Body of pancreas (tissue), 4 donors: ENCODE measurements around the gene UBE2Q1.

ENCODE experiments used
- CTCF ChIP-seq, 7 experiments: fragments of 450-650 bp in 4 of 7; fragments of 200-600 bp in 3 of 7; sonication (generic) in 3 of 7; IDR thresholded peaks; one replicate each; pipeline ENCODE4 v1.5.1; 2016 to 2019; ENCODE audit warnings: antibody characterized with exemption in 7 of 7
- POLR2A ChIP-seq, 3 donors: fragments of 450-650 bp; IDR thresholded peaks; one replicate each; pipeline ENCODE4 v1.6.1; 2016; ENCODE audit warnings: antibody characterized with exemption in 3 of 3, mild to moderate bottlenecking in 2 of 3

- TF ChIP-seq CTCF (IDR thresholded peaks at IDR 0.05): no peak
- TF ChIP-seq POLR2A (IDR thresholded peaks at IDR 0.05): no peak
These were observed 7.8 kb downstream of the UBE2Q1 start for GRCh38 chr1:154550657-154551056.
